ENCODE results near the gene RBP4.

The RBP4 gene

DNA sequence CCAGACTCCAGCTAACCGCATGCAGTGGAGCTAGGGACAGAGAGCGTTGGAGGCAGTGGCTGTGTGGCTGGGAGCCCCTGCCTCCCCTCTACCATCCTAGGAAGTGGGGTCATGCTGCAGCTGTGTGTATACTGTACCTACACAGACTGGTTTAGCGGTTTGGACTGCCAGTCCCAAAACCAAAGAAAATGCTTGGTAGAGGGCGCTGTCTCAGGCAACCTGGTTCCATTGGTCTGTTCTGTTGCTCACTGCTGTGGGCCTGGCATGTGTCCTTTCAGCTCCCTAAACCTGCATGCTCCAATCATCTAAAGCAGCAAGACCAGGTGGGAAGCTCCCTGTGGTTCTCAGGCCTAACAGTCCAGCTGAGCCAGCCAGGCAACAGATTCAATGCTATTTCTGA, 4.5 kb downstream of the RBP4 start:
- DNase-seq (ENCODE audit: low read depth, low spot score): no peak

DNA sequence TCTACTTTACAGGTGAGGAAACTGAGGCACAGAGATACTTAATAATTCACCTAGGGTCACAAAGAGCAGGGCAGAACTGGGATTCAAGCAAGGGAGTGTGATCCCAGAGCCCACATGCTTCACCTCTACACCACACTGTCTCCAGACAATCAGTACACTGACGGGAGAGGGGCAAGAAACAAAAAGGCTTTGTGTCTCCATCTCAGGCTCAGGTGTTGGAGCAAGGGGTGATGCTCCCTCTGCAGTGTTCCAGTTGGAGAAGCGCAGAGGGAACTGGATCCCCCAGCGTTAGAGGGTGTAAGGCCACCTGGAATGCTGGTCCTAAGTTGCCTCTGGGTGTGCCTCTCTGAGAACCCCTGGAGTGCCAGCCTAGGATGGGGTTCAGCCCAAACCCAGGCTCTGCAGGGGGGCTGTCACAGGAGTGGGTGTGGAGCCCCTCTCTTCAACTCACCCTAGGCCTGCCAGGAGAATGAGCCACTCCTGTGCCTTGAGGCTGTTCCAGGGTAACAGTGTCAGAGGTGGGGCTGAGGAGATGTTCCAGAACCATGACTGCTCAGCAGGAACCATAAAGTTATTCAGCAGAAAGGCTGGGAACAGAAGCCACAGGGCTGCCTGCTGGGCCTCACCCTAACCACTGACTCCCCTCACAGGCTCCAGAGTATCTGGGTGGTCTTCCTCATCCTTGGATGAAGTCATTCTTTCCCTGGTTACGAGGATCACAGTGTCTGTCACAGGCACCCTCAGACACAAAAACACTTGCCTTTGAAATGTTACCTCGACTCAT, 5.5 kb downstream of the RBP4 start:
- no peak for DNase-seq (ENCODE audit: low read depth, low spot score)

DNA sequence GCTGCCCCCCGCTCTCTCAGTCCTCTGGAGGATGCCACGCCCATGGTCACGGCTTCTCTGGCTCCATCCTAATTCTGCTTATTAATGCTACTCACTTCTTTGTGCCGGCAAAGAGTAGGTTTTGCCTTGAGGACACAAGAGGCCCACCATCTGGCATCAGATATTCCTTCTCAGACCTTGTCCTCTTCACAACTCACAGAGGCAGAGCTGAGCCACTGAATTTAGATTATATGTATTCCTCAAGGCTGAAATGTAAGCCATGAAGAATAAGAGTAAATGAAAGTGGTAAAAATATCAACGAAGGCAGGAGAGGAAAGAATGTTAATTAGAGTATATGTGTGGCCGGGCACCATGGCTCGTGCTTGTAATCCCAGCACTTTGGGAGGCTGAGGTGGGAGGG, 6.5 kb downstream of the RBP4 start:
- no peak for DNase-seq (ENCODE audit: low read depth, low spot score)

DNA sequence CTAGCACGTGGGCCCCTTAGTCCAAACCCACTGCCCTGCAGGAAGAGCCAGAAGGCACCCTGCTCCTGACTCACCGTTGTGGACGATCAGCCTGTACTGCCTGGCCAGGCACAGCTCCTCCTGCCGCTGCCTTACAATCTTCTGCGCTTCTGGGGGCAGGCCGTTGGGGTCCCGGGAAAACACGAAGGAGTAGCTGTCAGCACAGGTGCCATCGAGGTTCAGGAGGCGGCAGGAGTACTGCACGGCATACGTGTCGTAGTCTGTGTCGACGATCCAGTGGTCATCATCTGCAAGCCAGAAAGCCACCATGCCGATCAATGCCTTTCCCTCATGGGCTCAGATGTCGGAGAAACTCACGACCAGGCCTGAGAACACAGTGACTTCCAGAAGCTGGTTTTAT, 7.3 kb downstream of the RBP4 start:
- no peak for DNase-seq (ENCODE audit: low read depth, low spot score)

DNA sequence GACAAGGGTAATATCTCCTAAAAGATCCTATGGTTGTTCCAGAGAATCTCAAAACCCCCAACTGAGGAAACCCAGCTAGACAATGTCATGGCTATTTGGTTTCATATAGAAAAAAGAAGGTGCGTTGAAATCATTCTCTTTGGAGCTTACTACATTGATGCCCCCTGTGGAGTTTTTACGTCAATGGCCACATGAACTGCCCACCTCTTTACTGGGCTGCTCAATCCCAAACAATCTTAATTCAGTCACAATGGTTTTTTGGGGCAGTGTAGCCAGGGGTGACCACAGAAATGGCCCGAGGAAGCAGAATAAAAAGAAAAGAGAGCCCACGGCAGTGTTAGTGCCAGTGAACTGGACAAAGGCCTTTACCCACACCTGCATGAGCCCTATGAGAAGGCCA, 7.8 kb downstream of the RBP4 start:
- DNase-seq (ENCODE audit: low read depth, low spot score): no peak

DNA sequence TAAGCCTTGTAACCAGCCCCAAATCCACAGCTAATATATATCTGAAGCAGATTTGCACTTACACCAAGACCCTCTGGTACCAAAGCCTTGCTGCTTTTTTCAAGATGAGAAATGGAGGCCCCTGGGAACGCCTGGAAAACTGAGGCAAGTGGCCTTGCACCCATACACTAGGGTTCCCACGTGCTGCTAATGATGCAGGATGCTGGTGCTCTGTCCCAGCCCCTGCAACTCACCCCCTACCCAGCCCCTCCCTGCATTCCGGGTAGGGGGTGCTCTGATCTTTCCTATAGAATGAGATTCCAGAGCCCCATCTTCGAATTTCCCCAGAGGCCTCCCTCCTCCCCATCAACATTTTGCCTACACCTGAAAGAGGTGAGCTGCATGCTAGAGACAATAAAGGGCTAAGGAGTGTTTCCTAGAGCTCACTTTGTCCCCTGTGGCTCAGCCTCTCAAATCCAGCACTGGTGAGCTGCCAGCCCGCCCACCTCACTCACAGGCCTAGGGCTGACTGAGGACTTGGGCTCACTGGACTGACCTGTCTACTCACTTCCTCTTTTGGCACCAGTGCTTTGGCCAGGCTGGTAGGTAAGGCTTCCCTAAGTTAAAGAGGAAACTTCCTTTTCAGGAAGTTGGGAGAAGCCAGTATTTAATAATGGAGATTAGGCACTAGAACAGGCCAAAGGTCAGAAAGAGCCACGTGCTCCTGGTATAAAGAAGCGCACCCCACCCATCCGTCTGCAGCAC, 9.8 kb downstream of the RBP4 start:
- no peak for DNase-seq (ENCODE audit: low read depth, low spot score)

DNA sequence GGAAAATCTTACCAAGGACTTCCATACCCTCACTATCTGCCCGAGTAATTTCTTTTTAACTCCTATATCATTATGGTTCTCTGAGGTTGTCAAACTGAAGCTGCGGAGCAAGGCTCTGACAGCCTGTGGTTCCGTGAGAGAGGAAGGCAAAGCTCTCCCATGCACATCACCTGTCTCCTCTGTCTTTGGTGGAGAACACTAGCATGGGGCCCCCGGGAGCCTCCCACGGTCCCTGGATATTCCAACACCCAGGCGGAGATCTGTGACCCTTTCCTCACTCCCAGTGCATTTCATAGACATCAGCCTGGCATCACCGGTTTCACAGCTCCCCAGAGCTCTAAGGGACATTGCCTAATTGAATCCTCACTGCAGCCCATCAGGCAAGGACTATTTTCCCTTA, 10.4 kb downstream of the RBP4 start:
- no peak for DNase-seq (ENCODE audit: low read depth, low spot score)

DNA sequence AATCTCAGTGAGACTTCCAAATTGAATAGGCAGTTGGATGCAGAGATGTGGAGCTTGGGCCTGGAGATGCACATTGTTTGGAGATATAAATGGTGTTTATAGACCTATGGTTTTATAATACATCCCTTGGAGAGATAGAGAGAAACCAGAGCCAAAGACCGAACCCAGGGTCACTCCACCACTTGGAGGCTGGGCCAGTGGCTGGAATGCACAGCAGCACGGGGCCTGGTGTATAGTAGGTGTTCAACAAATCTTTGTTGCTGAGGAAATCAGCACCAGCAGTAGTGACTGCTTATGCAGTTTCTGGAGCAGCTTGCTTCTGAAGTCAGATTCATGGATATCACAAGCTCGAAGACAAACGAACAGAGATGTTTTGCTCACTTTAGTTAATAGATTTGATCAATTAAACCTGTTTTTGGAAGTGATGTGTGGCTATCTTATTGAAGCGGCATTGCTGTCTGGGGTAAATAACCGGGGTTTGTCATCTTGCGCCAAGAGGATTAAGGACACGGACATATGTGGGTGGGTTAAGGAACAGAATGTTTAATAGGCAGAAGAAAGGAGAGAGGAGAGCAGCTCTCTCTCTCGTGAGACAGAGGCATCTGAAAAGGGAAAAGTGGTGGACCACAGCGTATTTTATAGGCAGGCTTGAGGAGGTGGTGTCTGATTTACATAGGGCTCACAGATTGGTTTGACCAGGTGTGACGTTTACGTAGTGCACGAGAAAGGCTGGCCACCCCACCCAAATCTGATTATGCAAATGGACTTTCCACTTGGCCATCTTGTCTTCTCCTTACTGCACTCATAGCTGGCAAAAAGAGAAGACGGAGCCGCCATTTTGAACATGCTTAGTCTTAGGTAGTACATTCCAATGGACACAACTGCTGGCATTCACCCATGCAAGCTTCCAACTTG, 11.1 kb downstream of the RBP4 start:
- no peak for DNase-seq (ENCODE audit: low read depth, low spot score)

DNA sequence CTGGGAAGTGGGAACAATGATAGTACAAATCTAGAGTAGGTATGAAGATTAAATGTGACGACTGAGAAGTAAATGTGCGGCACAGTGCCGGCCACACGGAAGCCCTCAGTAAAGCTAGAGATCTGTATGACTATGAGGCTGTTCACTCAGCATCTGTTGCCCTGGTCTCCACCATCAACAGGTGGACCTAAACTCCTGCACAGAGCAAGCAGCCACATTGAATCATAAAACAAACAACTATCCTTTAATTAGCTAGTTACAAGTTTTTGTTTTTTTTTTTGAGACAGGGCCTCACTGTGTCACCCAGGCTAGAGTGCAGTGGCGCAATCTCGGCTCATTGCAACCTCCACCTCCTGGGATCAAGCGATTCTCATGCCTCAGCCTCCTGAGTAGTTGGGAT, 16.6 kb downstream of the RBP4 start:
- no peak for DNase-seq (ENCODE audit: low read depth, low spot score)

DNA sequence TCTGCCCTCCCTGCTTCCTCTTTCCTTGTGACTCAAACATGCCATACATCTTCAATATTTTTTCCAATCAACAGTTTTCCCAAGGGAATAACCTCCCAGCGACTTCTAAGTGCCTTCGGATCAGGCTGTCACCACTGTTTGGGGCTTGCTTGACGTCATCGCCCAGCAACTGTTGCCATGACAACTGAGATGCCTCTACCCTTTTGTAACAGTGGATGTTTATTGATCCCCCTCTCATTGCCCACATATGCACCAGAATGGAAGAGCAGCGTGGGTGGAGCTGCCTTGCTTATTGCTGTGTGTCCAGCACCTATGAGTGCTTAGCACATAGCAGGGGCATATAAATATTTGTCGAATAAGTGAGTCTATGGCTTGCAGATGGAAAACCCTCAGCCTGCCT, 20.2 kb downstream of the RBP4 start:
- no peak for DNase-seq (ENCODE audit: low read depth, low spot score)

DNA sequence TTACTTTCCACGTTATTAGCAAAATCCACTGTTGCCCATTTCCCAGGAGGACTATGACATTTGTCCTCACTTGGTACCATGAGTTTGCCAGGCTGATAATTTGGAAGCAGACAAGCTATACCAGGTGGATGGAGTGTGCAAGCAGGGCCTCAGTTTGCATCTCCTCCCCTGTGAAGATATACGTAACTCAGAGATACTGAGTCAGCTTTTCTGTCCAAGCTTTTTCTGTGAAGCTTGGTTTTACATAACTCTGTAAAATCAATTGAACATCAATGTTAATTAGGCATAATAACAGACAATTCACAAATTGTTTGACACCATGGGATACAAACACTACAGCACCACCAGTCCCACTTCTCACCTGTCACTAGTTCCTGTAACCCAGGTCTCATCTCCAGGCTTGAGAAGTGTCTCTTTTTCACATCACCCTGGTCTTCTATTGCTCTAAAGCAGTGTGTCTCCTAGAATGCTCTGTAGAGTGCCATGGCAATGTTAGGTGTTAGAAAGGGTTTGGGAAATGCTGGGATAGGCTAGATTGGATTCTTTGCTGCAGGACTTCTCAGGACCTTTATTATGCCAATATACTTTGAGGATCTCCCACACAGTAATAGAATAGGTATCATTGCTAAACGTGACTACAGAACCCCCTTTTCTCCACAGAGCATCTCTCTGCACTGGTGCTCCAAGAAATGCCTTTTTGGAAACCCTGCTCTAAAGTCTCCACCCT, 20.9 kb downstream of the RBP4 start:
- no peak for DNase-seq (ENCODE audit: low read depth, low spot score)

DNA sequence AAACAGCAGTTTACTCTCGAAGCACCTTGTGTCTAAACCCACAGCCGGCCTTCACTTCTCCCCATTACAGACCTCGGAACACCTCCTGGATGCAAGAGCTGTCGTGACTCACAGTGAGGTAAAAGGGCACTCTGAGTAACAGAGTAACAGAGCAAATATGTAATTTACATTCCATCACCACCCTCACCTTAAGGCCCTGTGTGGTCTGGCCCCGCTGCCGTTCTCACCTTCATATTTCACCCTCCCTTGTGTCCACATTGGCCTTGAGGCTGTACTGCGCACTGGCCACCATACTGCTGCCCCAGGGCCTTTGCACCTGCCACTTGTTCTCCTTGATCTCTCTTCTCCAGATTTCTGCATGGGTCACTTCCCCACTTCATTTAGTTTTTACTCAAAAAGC, 21.9 kb downstream of the RBP4 start:
- no peak for DNase-seq (ENCODE audit: low read depth, low spot score)

DNA sequence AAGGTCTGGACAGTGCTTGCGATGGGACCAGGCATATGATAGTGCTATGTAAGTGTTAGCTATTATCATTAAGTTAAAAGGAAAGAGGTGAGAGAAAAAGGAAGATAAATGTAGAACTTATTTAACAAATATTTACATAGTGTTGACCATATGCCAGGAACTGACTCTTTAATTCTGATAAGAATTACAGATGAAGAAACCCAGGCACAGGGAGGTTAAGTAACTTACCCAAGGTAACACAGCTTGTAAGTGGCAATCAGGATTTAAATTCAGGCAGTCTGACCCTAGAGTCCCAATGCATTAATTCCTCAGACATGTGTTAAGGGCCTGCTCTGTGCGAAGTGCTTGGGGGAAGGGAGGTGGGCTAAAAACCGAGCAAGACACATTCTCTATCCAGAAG, 23.5 kb downstream of the RBP4 start:
- no peak for DNase-seq (ENCODE audit: low read depth, low spot score)

DNA sequence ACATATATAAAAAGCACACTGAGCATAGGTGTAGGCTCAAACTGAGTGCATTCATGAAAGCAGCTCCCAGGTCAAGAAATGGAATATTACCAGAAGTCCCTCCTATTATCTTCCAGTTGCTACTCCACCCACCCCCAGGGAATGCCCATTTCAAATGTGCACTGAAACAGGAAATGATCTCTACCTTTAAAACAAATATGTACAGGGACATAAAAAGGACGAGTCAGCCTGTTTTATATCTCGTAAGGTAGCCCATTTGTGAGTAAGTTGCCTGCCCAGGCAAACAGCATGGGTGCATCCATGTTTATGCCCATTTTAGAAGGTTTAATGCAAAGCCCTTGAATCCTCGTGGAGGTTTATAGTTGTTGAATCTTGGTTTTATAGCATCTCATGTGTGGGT, 24.1 kb downstream of the RBP4 start:
- no peak for DNase-seq (ENCODE audit: low read depth, low spot score)

DNA sequence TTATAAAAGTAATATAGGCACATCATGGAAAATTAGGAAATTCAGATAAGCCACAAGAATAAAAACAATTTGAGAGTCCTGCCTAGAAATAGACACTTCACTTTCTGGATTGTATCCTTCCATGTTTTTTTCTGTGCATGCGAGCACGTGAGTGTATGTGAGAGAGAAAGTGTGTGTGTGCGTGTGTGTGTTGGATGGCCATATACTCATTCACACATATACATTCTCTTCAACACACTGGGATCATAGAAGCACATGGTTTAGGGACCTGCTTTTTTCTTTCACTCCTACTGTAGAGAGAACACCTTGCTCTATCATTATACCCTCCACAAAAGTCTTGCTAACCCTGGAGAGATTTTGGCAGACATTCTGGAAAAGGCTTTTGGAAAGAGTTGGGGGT, 27.1 kb downstream of the RBP4 start:
- no peak for DNase-seq (ENCODE audit: low read depth, low spot score)

DNA sequence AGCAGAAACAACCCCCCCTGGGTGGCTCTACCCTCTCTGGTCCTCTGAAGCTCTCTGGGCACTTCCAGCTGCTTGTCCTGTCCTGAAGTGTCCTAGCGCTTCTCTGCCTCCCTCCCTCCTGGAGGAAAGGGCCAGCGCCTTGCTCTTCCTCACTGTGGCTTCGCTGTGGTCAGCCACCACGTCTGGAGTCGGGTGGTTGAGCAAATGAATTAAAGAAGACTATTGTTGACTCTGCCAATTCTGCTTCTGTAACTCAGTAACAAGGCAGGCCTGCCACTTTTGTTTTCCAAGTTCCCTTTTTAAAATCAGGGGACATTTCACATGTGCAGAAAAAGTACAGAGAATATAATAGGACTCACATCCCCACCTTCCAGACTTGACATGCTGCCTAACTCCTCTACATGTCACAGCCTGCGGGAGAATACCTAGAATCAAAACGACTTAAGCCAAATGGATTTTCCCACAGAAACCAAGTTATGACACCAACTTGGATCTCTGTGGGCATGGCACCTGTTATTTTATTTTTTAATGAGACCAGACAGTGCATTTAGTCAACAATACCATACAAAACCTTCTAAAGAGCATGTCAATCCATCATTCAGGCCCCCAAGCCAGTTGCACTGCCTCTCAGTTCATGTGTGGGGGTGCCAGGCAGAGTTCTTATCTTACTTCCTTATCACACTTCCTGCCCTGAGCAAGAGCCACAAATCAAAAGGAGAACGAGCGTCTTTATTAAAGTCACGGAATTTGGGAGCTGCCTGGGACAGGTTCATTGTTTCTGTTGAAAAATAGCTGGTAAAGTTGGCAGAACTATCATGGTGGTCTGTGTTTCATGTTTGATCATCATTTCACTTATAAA, 27.8 kb downstream of the RBP4 start:
- DNase-seq (ENCODE audit: low read depth, low spot score): no peak

DNA sequence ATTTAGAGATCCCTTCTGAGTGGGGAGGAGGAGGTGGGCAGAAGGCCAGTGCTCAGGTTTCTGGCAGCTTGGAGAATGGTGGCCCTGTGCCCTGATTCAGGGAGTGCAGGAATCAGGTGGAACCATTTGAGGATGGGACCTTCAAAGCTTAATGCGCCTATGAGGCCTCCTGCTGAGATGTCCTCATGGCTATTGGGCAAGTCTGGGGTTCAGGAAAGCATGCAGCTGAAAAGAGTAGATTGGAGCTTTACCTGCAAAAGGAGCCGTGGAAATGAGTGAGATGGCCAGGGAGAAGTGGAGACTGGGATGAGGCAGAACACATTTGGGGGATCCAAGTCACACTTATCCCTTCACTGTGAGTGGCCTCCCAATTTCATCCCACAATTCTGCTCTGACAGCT, 28.4 kb downstream of the RBP4 start:
- DNase-seq (ENCODE audit: low read depth, low spot score): no peak

DNA sequence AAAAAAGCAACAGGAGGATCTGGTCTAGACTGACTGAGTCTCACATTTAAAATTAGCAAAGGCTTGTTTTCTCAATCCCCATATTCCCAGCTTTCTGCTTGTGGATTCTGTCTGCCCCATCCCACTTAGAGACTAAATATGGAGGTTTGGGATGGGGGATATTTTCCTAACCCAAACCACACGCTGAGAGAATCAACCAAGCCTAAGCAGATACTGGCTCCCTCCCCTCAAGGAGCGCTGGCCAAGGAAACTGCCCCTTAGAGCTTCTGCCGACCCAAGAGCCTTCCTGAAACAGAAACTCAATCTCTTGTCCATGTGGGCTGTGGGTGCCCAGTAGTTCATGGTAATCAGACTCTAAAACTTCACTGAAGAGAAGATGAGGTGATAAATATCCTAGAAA, 30.7 kb downstream of the RBP4 start:
- DNase-seq (ENCODE audit: low read depth, low spot score): no peak

DNA sequence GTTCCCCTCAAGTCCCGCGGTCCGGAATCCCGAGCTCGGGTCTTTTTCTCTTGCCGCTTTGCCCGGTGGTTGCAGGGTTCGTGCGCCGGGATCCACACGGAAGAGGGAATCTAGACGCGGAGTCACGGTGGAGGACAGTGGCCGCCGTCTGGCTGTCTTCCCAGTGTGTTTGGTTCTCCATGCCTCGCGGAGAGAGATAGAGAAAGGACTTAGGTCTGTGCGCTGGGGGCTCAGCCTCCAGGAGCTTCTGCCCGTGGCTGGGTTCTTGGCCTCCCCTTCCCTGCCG, 33.0 kb downstream of the RBP4 start:
- no peak for DNase-seq (ENCODE audit: low read depth, low spot score)

DNA sequence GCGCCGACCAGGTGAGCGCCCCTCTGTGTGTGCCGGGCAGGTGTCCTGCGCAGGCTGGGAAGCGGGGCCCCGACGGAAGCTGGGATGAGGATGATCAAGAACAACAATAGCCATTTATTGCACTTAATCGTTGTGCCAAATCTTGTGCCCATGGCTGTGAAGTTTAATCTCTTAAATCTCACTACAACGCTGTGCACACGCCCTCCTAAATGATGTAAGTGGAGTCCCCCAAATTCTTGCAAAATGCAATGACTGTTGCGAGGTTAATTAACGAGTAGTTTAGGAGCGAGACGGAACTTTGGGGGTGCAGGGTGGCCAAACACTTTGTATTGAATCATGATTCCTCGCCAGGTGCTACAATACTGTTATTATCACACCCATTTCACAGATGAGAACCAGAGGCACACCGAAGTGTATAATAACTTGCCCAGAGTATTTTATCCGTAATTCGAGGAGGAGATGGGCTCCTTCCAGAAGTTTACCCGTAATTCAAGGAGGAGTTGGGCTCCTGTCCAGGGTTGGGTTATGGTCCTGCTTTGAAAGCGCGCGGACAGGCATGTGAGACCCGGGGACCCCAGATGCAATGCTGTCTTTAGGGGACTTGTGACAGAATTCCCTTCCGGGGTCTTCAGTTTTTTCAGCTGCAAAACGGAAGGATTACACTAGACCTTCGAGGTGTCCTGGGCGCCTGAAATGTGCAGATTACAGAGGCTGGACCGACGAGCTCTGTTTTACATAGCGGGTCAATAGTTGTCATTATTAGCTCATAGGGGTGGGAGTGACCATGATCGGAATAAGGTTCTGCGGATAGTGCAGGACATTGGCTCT, 33.5 kb downstream of the RBP4 start:
- no peak for DNase-seq (ENCODE audit: low read depth, low spot score)
